Astrocyte (in vitro differentiated cells and primary cell): ENCODE data around the gene TCEANC2. TPM values are rescaled to one million over a fixed set of nuclear protein-coding genes. Genes with fewer than 3 reads are reported as not detected.

Experiments
- DNase-seq: peaks from one replicate; pipeline ENCODE4 v3.0.0-alpha.2; 2010; ENCODE audit warnings: low read depth
- FAIRE-seq: peaks from 2 replicates; lab custom pipeline; 2011; peaks lifted over from hg19 to GRCh38; lab: Jason Lieb, UNC
- H2AFZ ChIP-seq: 2 replicates; pipeline ENCODE4 v1.6.0; 2012; ENCODE audit warnings: low read depth, low read length, inconsistent platforms
- H3K27ac ChIP-seq: 2 replicates; pipeline ENCODE4 v1.5.1; 2011; ENCODE audit warnings: low read depth, low read length, inconsistent platforms
- H3K27me3 ChIP-seq: 2 replicates; pipeline ENCODE4 v1.6.0; 2011; ENCODE audit warnings: low read length, inconsistent platforms; ENCODE audit not compliant: insufficient read depth
- H3K36me3 ChIP-seq: 2 replicates; pipeline ENCODE4 v1.5.1; 2011; ENCODE audit warnings: low read length, inconsistent platforms; ENCODE audit not compliant: insufficient read depth
- H3K4me1 ChIP-seq: 2 replicates; pipeline ENCODE4 v1.5.1; 2011; ENCODE audit warnings: low read length, inconsistent platforms; ENCODE audit not compliant: insufficient read depth
- H3K4me2 ChIP-seq: 2 replicates; pipeline ENCODE4 v1.6.0; 2012; ENCODE audit warnings: low read length, inconsistent platforms
- H3K4me3 ChIP-seq: 2 replicates; pipeline ENCODE4 v1.5.1; 2011; ENCODE audit warnings: low read depth, mild to moderate bottlenecking, low read length, inconsistent platforms; ENCODE audit not compliant: insufficient read depth
- H3K79me2 ChIP-seq: 2 replicates; pipeline ENCODE4 v1.6.0; 2012; ENCODE audit warnings: mild to moderate bottlenecking, low read length, inconsistent platforms; ENCODE audit not compliant: insufficient read depth
- H3K9ac ChIP-seq: 2 replicates; pipeline ENCODE4 v1.6.0; 2012; ENCODE audit warnings: mild to moderate bottlenecking, low read length, inconsistent platforms
- H3K9me3 ChIP-seq: 2 replicates; pipeline ENCODE4 v1.5.1; 2012; ENCODE audit warnings: low read depth, mild to moderate bottlenecking, low read length, inconsistent platforms; ENCODE audit not compliant: insufficient read depth
- H4K20me1 ChIP-seq: 2 replicates; pipeline ENCODE4 v1.6.0; 2012; ENCODE audit warnings: low read length, inconsistent platforms; ENCODE audit not compliant: insufficient read depth
- H3K27ac Mint-ChIP-seq: one replicate; pipeline ENCODE4 v1.8.0; 2021; ENCODE audit warnings: mild to moderate bottlenecking, mixed read lengths; ENCODE audit not compliant: unreplicated experiment
- H3K27me3 Mint-ChIP-seq: one replicate; pipeline ENCODE4 v1.8.0; 2021; ENCODE audit warnings: low read depth, mixed read lengths; ENCODE audit not compliant: unreplicated experiment
- H3K36me3 Mint-ChIP-seq: one replicate; pipeline ENCODE4 v1.8.0; 2021; ENCODE audit warnings: low read depth, mixed read lengths; ENCODE audit not compliant: unreplicated experiment
- H3K4me1 Mint-ChIP-seq: one replicate; pipeline ENCODE4 v1.8.0; 2021; ENCODE audit warnings: low read depth, mixed read lengths; ENCODE audit not compliant: unreplicated experiment
- H3K4me3 Mint-ChIP-seq: one replicate; pipeline ENCODE4 v1.8.0; 2021; ENCODE audit warnings: mild to moderate bottlenecking, moderate library complexity, mixed read lengths; ENCODE audit not compliant: unreplicated experiment
- H3K9me3 Mint-ChIP-seq: one replicate; pipeline ENCODE4 v1.8.0; 2021; ENCODE audit warnings: mild to moderate bottlenecking, mixed read lengths; ENCODE audit not compliant: unreplicated experiment
- EZH2 ChIP-seq: IDR thresholded peaks from 2 replicates; pipeline ENCODE4 v1.6.1; 2012; ENCODE audit warnings: mild to moderate bottlenecking, low read length, inconsistent platforms; ENCODE audit not compliant: insufficient read depth
- total RNA-seq: library from RNA; stranded (reverse); gene quantifications from 2 replicates; pipeline ENCODE4 v1.2.1, GENCODE V29; 2021
- TF ChIP-seq, protein P1 (sequence below): IDR thresholded peaks from 2 replicates; pipeline ENCODE4 v1.5.1; 2011; ENCODE audit warnings: low read depth, mild to moderate bottlenecking, inconsistent platforms, low read length, moderate library complexity; ENCODE audit not compliant: insufficient read depth

Gene TCEANC2
- total RNA-seq, 1 donor from 2014 or later = 4.6 TPM

GRCh38 chr1:54131419-54131818 lies 78.0 kb downstream of the TCEANC2 start:
- Mint-ChIP-seq H3K4me3 (no peak overlapping the region), H3K4me1 (peaks cover 18% of the 10 kb centered on the region), H3K36me3 (peaks cover 7% of the 10 kb centered on the region), H3K27me3 (peaks cover 26% of the 10 kb centered on the region), H3K27ac (no peak overlapping the region), H3K9me3 (peaks cover 10% of the 10 kb centered on the region)
- H3K4me3 ChIP-seq = no peak overlapping the region
- H3K4me2 ChIP-seq = no peak overlapping the region
- no peak overlapping the region for H3K27ac ChIP-seq
- no peak overlapping the region for H3K9ac ChIP-seq
- no peaks in the 10 kb centered on the region for H3K27me3 ChIP-seq
- no peaks in the 10 kb centered on the region for H3K9me3 ChIP-seq
- no peak for DNase-seq
- TF ChIP-seq, protein P1, sequence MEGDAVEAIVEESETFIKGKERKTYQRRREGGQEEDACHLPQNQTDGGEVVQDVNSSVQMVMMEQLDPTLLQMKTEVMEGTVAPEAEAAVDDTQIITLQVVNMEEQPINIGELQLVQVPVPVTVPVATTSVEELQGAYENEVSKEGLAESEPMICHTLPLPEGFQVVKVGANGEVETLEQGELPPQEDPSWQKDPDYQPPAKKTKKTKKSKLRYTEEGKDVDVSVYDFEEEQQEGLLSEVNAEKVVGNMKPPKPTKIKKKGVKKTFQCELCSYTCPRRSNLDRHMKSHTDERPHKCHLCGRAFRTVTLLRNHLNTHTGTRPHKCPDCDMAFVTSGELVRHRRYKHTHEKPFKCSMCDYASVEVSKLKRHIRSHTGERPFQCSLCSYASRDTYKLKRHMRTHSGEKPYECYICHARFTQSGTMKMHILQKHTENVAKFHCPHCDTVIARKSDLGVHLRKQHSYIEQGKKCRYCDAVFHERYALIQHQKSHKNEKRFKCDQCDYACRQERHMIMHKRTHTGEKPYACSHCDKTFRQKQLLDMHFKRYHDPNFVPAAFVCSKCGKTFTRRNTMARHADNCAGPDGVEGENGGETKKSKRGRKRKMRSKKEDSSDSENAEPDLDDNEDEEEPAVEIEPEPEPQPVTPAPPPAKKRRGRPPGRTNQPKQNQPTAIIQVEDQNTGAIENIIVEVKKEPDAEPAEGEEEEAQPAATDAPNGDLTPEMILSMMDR = no peak
- no peak for TF ChIP-seq EZH2
- peaks cover 14% of the 10 kb centered on the region for H3K4me1 ChIP-seq
- H3K79me2 ChIP-seq = no peaks in the 10 kb centered on the region
- H3K36me3 ChIP-seq = no peaks in the 10 kb centered on the region
- FAIRE-seq = no peak
- H4K20me1 ChIP-seq = no peaks in the 10 kb centered on the region
- H2AFZ ChIP-seq = no peak overlapping the region

DNA sequence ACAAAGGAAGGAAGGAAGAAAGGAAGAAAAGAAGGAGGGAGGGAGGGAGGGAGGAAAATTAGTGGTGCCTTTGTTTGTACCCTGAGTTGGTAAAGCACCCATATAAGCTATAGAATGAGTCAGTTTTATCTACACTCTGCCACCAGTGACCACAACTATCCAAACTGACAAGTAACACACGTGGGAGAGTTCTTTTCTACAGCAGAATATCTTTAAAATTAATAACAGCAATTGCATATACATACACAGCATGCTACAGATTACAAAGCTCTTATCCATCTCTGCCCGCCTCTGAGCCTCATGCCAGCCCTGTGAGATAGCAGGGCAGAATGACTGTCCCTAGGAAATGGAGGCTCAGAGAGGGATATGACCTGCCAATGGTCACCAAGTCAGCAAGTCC lies 79.1 kb downstream of the TCEANC2 start:
- no peak overlapping the region for H3K4me3 Mint-ChIP-seq
- H3K9me3 Mint-ChIP-seq = peaks cover 10% of the 10 kb centered on the region
- H2AFZ ChIP-seq = no peak overlapping the region
- H3K9ac ChIP-seq = no peak overlapping the region
- H3K4me1 Mint-ChIP-seq = peaks cover 27% of the 10 kb centered on the region
- no peaks in the 10 kb centered on the region for H3K27me3 ChIP-seq
- H3K79me2 ChIP-seq = no peaks in the 10 kb centered on the region
- FAIRE-seq = no peak
- H3K9me3 ChIP-seq = no peaks in the 10 kb centered on the region
- no peaks in the 10 kb centered on the region for H4K20me1 ChIP-seq
- H3K4me3 ChIP-seq = no peak overlapping the region
- peaks cover 3% of the 10 kb centered on the region for H3K36me3 Mint-ChIP-seq
- peaks cover 24% of the 10 kb centered on the region for H3K27me3 Mint-ChIP-seq
- TF ChIP-seq, protein P1 = no peak
- no peak for TF ChIP-seq EZH2
- no peak overlapping the region for H3K27ac ChIP-seq
- H3K4me2 ChIP-seq = no peak overlapping the region
- H3K36me3 ChIP-seq = no peaks in the 10 kb centered on the region
- no peak for DNase-seq
- H3K27ac Mint-ChIP-seq = no peak overlapping the region
- peaks cover 25% of the 10 kb centered on the region for H3K4me1 ChIP-seq

DNA sequence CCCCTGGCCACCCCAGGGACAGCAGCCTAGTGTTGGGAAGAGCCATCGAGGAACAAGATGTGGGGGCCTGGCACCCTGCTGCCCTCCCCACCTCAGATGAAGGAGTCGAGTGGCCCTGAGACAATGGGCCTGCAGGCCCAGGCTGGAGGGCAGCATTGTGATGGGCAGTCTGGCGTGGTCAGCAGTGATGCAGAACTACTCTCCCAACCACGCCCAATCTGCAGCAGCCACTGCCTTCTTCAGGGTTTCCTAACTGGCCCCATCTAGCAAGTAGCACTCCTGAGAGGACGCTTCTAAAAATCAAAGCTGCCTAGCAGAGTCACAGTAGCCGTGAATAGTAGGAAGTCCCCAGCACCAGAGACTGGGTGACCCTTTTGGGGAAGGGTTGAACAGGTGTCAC lies 80.9 kb downstream of the TCEANC2 start:
- Mint-ChIP-seq H3K36me3 (no peaks in the 10 kb centered on the region), H3K9me3 (peaks cover 3% of the 10 kb centered on the region), H3K4me1 (peaks cover 25% of the 10 kb centered on the region), H3K27me3 (peaks cover 13% of the 10 kb centered on the region), H3K4me3 (no peak overlapping the region), H3K27ac (no peak overlapping the region)
- TF ChIP-seq EZH2 = no peak
- TF ChIP-seq, protein P1 = no peak
- FAIRE-seq (no peak), DNase-seq (no peak)
- Histone ChIP-seq H3K27me3 (no peaks in the 10 kb centered on the region), H3K36me3 (no peaks in the 10 kb centered on the region), H4K20me1 (no peaks in the 10 kb centered on the region), H3K9ac (no peak overlapping the region), H3K4me1 (peaks cover 31% of the 10 kb centered on the region), H3K79me2 (no peaks in the 10 kb centered on the region), H3K4me3 (no peak overlapping the region), H2AFZ (no peak overlapping the region), H3K9me3 (no peaks in the 10 kb centered on the region), H3K27ac (no peak overlapping the region), H3K4me2 (no peak overlapping the region)
